Effector CD4-positive, alpha-beta T cell (primary cell): ENCODE measurements around the gene SPRED2.

ENCODE experiments used
- DNase-seq: peaks from one replicate; pipeline ENCODE4 v3.0.0-alpha.2; 2020

SPRED2 gene

DNA sequence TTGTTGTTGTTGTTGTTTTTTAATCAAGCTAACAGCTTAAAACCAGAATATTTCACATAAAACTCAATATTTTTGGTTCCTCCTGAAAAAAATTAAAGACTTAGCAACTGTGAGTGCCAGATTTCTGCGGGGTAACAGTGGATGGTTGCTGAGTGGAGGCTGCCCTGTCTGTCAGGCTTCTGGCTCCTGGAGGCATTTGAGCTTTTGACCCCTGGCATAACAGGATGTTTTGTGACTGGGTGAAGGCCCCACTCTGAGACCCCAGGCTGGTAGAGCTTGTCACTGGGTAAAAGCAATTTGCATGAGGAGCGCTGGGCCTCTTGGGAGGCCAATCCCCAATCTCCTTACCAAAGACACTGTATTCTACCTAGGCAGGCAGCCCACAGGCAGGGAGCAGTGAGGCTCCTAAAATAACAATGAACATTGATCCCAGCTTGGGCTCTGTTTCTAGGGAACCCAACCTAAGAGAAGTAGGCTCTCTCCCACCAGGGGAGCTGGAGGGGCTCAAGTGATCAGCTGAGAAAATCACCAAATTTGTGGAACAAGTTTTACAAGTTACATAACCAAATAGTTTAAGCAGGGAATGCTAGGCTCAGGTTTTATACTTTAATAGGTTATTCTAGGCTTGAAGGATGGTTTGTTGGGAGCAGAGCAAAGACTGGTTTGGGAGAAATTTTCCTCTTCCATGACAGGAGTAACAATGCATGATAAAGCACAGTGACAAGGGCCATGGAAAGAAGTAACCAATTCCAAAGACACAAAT, 5.9 kb upstream of the SPRED2 start:
- DNase-seq: no peak

DNA sequence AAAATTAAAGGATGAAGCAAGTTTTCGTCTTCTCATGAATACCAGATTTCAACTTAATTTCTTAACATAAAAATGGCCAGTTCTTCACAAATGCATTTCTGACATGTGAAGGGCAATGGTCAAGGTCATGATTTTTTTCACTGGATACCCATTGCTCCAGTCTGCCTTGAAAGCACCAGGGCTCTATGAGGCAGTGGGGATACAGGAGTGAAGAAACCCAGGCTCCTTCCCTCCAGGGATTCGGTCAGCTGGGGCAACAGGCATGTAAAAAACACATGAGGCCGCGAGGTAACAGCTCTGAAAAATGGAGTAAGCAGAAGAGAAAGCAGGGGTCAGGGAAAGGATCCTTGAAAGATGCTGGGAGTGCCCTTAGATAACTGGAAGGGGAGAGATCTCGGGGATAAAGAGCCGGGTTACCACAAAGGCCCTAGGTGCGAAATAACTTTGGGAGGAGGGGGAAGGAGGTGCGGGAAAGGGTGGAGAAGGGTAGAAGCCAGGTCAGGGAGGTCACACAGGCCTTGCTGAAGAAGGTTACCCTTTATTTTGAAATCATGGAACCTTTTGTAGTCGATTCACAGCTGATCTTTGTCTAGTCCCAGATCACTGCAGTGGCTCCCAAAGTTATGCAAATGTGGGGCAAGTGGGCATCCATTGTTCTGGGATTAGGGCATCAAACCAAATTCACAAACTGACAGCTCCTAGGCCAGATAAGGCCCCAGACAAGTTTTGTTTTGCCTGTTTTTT, 5.2 kb upstream of the SPRED2 start:
- no peak for DNase-seq

DNA sequence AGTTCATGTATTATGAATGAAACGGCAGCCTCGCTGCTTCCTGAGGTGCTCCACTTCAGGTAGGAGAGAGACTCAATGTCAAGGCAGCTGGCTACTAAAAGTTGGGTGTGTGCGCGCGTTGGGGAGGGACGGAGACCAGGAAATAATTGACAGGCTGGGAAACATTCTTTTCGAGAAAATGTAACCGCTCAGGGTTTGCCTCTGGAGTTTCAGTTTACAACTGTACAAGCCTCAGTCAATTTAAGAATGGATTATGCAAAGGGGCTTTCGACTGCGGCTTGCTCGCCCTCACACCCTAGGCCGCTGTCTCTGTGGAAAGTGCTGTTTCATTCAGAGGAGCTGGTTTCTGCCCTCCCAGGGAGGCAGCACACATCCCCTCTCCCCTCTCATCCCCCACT, 4.4 kb upstream of the SPRED2 start:
- DNase-seq: no peak

GRCh38 chr2:65436169-65436823, 3.9 kb upstream of the SPRED2 start:
- DNase-seq: no peak

GRCh38 chr2:65435625-65436168, 3.3 kb upstream of the SPRED2 start:
- DNase-seq: peak; percentile 15

DNA sequence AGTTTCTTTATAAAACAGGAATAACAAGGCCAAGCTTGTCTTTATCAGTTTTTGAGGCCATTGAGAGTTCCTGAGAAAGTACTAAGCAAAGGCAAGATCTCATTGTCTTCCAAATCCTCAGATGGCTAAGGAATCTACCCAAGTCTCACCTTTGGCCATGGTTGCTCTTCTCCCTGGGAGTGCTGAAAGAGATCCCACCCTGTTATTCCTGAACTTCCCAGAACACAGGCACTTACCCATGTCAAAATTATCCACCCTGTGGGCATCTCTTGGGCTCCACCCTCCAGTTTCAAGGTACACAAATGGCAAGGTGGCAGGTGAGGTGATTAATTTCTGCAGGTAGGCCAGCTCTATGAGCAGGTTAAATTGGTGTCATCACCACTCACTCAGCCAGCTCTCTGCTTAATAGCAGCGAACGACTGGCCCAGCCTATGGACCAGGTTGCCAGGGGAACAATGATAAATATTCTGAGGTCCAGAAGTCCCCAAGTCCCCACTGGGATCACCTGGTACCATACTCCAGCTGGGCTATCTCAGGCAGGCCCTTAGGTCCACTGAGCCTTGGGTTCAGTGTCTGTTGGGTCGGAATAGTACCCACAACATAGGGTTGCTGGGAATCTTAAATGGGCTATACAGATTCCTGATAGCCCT, 2.3 kb upstream of the SPRED2 start:
- no peak for DNase-seq

- DNase-seq: peak; percentile 36
These were observed 775 bp downstream of the SPRED2 start for GRCh38 chr2:65431421-65432226.

DNA sequence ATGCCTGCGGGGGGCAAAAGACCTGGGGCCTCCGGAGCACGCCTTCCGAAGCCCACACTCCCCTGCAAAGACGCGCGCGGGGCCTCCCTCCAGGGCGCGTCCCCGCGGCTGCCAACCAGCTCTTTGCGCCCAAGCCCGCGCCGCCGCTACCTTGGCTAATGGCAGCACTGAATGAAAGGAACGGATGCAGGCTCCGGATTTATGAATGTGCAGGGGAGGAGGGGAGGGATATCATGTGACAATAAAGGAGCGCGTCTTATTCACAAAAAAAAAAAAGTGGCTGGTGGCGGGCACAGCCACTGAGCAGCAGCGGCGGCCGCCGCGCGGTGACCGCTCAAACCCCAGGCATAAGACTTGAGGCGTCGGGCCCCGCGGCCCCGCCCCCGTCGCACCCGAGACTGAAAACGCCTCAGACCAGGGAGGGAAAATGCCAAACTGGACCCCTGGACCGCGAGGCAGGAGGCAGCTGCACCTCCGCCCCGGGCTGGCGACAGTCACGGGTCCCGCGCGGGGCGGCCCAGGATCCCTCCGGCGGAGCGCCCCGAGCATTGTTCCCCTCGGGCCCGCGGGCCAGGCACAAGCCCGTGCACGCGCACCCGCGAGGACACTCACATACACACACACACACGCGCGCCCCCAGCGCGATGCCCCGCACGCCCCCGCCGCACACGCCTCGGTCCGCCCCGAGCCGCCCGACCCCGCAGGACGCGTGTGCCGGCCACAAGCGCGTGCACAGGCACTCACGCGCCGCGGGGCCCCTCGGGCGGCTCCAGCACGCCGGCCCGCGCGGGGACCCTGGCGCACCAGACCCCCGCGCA, 1.6 kb downstream of the SPRED2 start:
- peak; percentile 47 for DNase-seq

GRCh38 chr2:65429786-65430602, 2.4 kb downstream of the SPRED2 start:
- DNase-seq: no peak

GRCh38 chr2:65427532-65427931, 4.9 kb downstream of the SPRED2 start:
- no peak for DNase-seq

GRCh38 chr2:65425276-65425675, 7.1 kb downstream of the SPRED2 start:
- no peak for DNase-seq

DNA sequence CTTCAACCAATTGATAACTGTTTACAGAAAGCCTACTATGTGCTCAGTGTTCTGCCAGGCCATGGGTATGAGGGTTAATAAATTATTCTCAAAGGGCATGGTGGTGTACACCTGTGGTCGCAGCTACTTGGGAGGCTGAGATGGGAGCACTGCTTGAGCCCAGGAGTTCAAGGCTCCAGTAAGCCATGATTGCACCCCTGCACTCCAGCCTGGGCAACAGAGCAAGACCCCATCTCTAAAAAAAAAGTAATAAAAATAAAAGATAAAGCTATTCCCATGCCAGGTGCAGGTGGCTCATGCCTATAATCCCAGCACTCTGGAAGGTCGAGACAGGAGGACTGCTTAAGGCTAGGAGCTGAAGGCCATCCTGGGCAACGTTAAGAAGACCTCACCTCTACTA, 8.0 kb downstream of the SPRED2 start:
- no peak for DNase-seq

DNA sequence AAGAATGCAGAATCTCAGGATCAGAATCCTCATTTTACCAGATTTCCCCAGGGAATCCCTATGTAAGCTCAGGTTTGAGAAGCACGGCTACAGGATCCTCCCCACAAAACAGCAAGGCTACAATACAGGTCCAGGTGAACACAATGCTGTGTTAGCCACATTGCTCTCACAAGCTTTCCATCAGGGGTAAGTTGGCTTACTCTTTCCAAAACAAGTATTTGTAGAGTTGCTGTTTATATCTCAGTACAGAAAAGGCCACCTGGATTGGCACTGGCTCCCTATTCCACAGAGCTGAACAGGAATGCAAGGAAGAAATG, 11.0 kb downstream of the SPRED2 start:
- no peak for DNase-seq

- no peak for DNase-seq
These were observed 11.5 kb downstream of the SPRED2 start for GRCh38 chr2:65420712-65421431.

DNA sequence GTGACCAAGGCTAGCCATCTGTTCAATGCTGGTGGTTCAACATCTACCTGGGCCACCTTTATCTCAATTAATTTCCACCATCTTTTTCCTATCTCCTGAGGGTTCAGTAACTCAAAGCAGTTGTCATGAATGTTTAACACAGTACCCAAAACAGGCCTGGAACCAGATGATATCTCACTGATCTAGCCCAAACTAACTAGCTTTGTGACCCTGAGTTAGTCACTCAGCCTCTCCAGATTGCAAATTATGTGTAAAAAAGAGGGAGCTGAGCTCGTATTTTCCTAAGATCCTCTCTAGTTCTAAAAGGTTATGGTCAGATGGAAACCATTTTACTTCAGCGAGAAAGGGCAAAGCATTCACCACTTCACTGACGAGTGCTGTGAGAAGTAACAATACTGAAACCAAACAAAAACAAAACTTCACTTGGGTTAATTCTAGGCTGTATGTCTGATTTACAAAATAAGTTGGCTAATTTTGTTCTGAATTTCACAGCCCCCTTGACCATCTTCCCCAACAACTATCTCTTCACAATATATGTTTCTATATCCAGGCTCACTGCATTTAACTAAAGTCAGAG, 14.8 kb downstream of the SPRED2 start:
- DNase-seq: no peak

DNA sequence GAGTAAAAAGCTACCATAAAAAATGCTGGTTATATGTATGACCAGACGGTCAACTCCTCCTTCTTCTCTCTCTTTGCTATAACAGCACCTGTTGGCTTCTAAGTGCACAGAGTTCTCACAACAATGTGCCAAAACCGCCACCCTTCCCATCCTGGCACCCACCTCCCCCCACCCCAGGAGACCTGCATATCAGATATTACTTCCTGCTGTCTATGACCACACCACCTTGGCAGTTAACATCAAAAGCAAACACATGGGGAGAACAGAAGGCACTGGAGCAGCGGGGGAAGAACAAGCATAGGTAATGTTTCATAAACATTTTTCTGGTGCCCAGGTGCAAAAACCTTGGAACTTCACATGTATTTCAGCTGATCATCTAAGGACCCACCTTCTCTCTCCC, 15.5 kb downstream of the SPRED2 start:
- DNase-seq: no peak

DNA sequence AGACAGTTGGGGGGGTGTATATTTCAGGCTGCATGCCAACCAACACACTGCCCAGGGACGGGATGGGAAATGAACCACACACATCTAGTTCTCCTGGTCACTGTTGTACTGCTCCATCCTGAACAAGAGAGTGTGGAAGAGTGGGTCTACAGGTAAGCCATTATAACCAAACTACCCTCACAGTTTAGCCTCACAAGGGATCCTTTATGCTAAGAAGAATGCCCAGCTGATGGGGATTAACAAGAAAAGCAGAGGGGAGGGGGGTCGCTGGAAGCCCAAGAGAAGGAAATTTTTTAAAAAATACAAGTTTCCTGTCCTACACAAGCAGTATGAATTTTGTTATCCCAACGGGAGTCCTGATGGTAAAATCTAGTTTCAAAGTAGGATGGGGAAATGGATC, 16.1 kb downstream of the SPRED2 start:
- no peak for DNase-seq

DNA sequence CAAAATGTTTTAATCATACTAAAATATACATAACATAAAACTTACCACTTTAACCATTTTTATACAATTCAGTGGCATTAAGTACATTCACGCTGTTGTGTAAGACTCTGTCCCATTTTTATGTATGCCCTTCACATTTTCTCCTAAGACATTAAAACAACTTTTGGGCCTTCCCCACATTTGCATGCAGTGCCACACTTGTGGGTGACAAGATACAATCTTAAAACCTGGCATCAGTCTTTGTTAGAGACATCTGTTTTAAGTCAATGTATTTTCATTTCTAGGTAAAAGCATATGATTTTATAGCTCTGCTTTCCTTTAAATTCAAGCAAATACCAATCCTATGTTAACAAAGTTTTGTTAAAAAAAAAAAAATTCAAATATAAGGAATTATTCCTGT, 17.3 kb downstream of the SPRED2 start:
- DNase-seq: no peak

GRCh38 chr2:65413610-65414009, 18.8 kb downstream of the SPRED2 start:
- DNase-seq: no peak

DNA sequence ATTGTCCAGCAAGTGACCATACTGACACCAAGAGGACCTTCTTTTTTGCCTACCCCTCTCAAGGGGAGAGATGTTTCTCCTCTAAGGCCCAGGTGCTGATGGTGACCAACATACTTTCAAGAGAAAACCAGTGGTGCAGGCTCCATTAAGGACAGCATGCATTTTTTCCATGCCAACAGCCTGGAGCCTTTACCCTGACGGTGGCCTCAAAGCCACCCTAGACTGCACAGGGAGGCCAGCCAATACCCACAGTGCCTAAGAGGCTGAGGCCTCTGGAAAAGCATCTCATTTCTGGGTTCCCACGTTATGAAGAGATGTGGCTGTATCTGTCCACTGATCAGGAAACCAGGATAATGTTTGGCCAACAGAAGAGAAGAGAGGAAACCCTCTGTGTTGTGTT, 19.3 kb downstream of the SPRED2 start:
- DNase-seq: no peak
